ENCODE results near the gene GLIPR1L2.
"Not testable (repeated sequence)": the region's sequence is repeated elsewhere in the genome, so short reads cannot be mapped to it uniquely, and the experiment has no call there.

GLIPR1L2 gene

GRCh38 chr12:75390899-75391538, at the start of gene GLIPR1L2:
Gene GLIPR1L2 (plus strand): TSS chr12:75391089. CDS start chr12:75391117, 28 bp downstream.
- DNase-seq: peak; percentile 98

- DNase-seq: peak; percentile 23
Measured at GRCh38 chr12:75341873-75342272, 49.0 kb upstream of the GLIPR1L2 start.

- peak; percentile 5 for DNase-seq
Measured at GRCh38 chr12:75345531-75345930, 45.4 kb upstream of the GLIPR1L2 start.

GRCh38 chr12:75346215-75346614, 44.7 kb upstream of the GLIPR1L2 start:
- DNase-seq: not testable (repeated sequence)

GRCh38 chr12:75349946-75350345, 40.9 kb upstream of the GLIPR1L2 start:
- DNase-seq: no peak

GRCh38 chr12:75350413-75350812, 40.5 kb upstream of the GLIPR1L2 start:
- no peak for DNase-seq

GRCh38 chr12:75354011-75354410, 36.9 kb upstream of the GLIPR1L2 start:
- DNase-seq: no peak

- DNase-seq: no peak
Measured at GRCh38 chr12:75360920-75361319, 30.0 kb upstream of the GLIPR1L2 start.

- no peak for DNase-seq
Measured at GRCh38 chr12:75361408-75361807, 29.5 kb upstream of the GLIPR1L2 start.

- no peak for DNase-seq
Measured at GRCh38 chr12:75364919-75365318, 26.0 kb upstream of the GLIPR1L2 start.

- DNase-seq: peak; percentile 31
Measured at GRCh38 chr12:75366629-75367028, 24.3 kb upstream of the GLIPR1L2 start.

GRCh38 chr12:75374971-75375370, 15.9 kb upstream of the GLIPR1L2 start:
- DNase-seq: no peak

- no peak for DNase-seq
Measured at GRCh38 chr12:75378354-75378753, 12.5 kb upstream of the GLIPR1L2 start.

GRCh38 chr12:75389061-75389460, 1.8 kb upstream of the GLIPR1L2 start:
- peak; percentile 76 for DNase-seq

GRCh38 chr12:75389706-75390105, 1.2 kb upstream of the GLIPR1L2 start:
- peak; percentile 4 for DNase-seq

GRCh38 chr12:75390156-75390898, 562 bp upstream of the GLIPR1L2 start:
- no peak for DNase-seq

- DNase-seq: no peak
Measured at GRCh38 chr12:75404231-75404630, 13.3 kb downstream of the GLIPR1L2 start.

- DNase-seq: no peak
Measured at GRCh38 chr12:75407683-75408082, 16.8 kb downstream of the GLIPR1L2 start.

- no peak for DNase-seq
Measured at GRCh38 chr12:75409830-75410229, 18.9 kb downstream of the GLIPR1L2 start.

- DNase-seq: no peak
Measured at GRCh38 chr12:75414671-75415070, 23.8 kb downstream of the GLIPR1L2 start.

- no peak for DNase-seq
Measured at GRCh38 chr12:75419841-75420240, 29.0 kb downstream of the GLIPR1L2 start.

- DNase-seq: no peak
Measured at GRCh38 chr12:75427491-75427890, 36.6 kb downstream of the GLIPR1L2 start.

GRCh38 chr12:75428767-75429166, 37.9 kb downstream of the GLIPR1L2 start:
- DNase-seq: no peak

- DNase-seq: no peak
Measured at GRCh38 chr12:75432924-75433323, 42.0 kb downstream of the GLIPR1L2 start.

- peak; percentile 27 for DNase-seq
Measured at GRCh38 chr12:75437564-75437963, 46.7 kb downstream of the GLIPR1L2 start.
